HepG2 (cell line): ENCODE data around the gene KCNB1. TPM values are rescaled to one million over a fixed set of nuclear protein-coding genes. Genes with fewer than 3 reads are reported as not detected.

Experiments
- ATAC-seq: fragments of 200-7000 bp; cut with Tn5 transposase; 3 replicates; pipeline ENCODE4 v1.9.1; 2020; ENCODE audit warnings: mild to moderate bottlenecking, moderate library complexity
- BruUV-seq: library from RNA; stranded (reverse); fragments of 400-500 nt; replicated peaks from 2 replicates; lab custom pipeline; 2021; lab: Mats Ljungman, UMichigan
- CTCF ChIA-PET: fragments of 300-600 bp; formaldehyde crosslinking; extraction: SDS; loops from one replicate; lab custom pipeline; 2021; ENCODE audit warnings: low total read pairs, inconsistent platforms, low intra/inter-chr PET ratio; lab: Yijun Ruan, JAX
- POLR2A ChIA-PET: fragments of 350-600 bp; sonication (Branson Sonifier 250); formaldehyde crosslinking; loops from one replicate; lab custom pipeline; 2020; ENCODE audit warnings: antibody characterized with exemption, inconsistent platforms; lab: Yijun Ruan, JAX
- DNase-seq: peaks from one replicate; pipeline ENCODE4 v3.0.0-alpha.2; 2015; ENCODE audit warnings: low spot score
- FAIRE-seq: peaks from 3 replicates; lab custom pipeline; 2011; peaks lifted over from hg19 to GRCh38; lab: Jason Lieb, UNC
- H2AFZ ChIP-seq: one replicate; pipeline ENCODE4 v1.6.1; 2011; ENCODE audit warnings: low read length, inconsistent platforms
- H3K27ac ChIP-seq: fragments of 300-600 bp; 3 replicates; pipeline ENCODE4 v1.8.0; 2011; ENCODE audit warnings: mixed run types, mild to moderate bottlenecking, mixed read lengths, low read length, inconsistent platforms; ENCODE audit not compliant: insufficient read depth; ENCODE audit errors: extremely low read length
- H3K27me3 ChIP-seq, 2 experiments: fragments of 200-600 bp in 1 of 2; 2 replicates in 1 of 2; 3 replicates in 1 of 2; pipeline versions ENCODE4 v1.6.0 to v1.8.0; 2011; ENCODE audit warnings: low read length in 2 of 2, mild to moderate bottlenecking in 2 of 2, moderate library complexity in 2 of 2, inconsistent platforms in 1 of 2; ENCODE audit not compliant: insufficient read depth in 2 of 2, control insufficient read depth in 1 of 2
- H3K36me3 ChIP-seq, 2 experiments: fragments of 200-600 bp in 1 of 2; replicated peaks in 1 of 2; 2 replicates in 1 of 2; 3 replicates in 1 of 2; pipeline versions ENCODE4 v1.5.1 to v1.8.0; 2011; ENCODE audit warnings: low read length in 2 of 2, inconsistent platforms in 1 of 2; ENCODE audit not compliant: insufficient read depth in 2 of 2, control insufficient read depth in 1 of 2
- H3K4me1 ChIP-seq: 2 replicates; pipeline ENCODE4 v1.5.1; 2012; ENCODE audit warnings: low read length, inconsistent platforms; ENCODE audit not compliant: insufficient read depth
- H3K4me2 ChIP-seq: 2 replicates; pipeline ENCODE4 v1.6.0; 2011; ENCODE audit warnings: low read depth, low read length, inconsistent platforms
- H3K4me3 ChIP-seq, 3 experiments: fragments of 200-600 bp in 1 of 3; sonication (generic), shearing (Covaris generic) in 1 of 3; replicated peaks in 1 of 3; 2 replicates each; pipeline ENCODE4 v1.5.1; 2011 to 2016; ENCODE audit warnings: low read length in 3 of 3, inconsistent platforms in 2 of 3, low read depth in 2 of 3, mild to moderate bottlenecking in 2 of 3, control low read depth in 1 of 3, mixed read lengths in 1 of 3; ENCODE audit not compliant: insufficient read depth in 1 of 3
- H3K79me2 ChIP-seq: one replicate; pipeline ENCODE4 v1.6.1; 2011; ENCODE audit warnings: low read length, inconsistent platforms; ENCODE audit not compliant: insufficient read depth
- H3K9ac ChIP-seq: 2 replicates; pipeline ENCODE4 v1.6.0; 2011; ENCODE audit warnings: mild to moderate bottlenecking, low read depth, low read length, inconsistent platforms; ENCODE audit not compliant: insufficient read depth
- H3K9me3 ChIP-seq: 2 replicates; pipeline ENCODE4 v1.5.1; 2012; ENCODE audit warnings: mild to moderate bottlenecking, low read length
- H4K20me1 ChIP-seq: 2 replicates; pipeline ENCODE4 v1.6.0; 2011; ENCODE audit warnings: inconsistent platforms, mild to moderate bottlenecking, low read length, moderate library complexity; ENCODE audit not compliant: insufficient read depth
- AHR ChIP-seq: IDR thresholded peaks from 2 replicates; pipeline ENCODE4 v1.6.1; 2018; ENCODE audit warnings: missing genetic modification reagents, missing compliant biosample characterization
- CEBPG ChIP-seq: IDR thresholded peaks from 2 replicates; pipeline ENCODE4 v1.6.1; 2016
- EHMT2 ChIP-seq: fragments of 200-600 bp; sonication (generic); IDR thresholded peaks from 2 replicates; pipeline ENCODE4 v1.7.0; 2017; ENCODE audit warnings: antibody characterized with exemption, low read depth, low read length, borderline replicate concordance
- JDP2 ChIP-seq: sonication (generic); formaldehyde crosslinking; IDR thresholded peaks from 2 replicates; pipeline ENCODE4 v1.8.1; 2022; ENCODE audit warnings: missing genetic modification reagents, borderline replicate concordance
- MAFK ChIP-seq, 2 experiments: IDR thresholded peaks in 1 of 2; conservative IDR thresholded peaks in 1 of 2; 2 replicates each; pipeline ENCODE4 v1.6.1; 2011; ENCODE audit warnings: improper control_type of control experiment in 2 of 2, low read length in 2 of 2
- MYNN ChIP-seq: sonication (generic); formaldehyde crosslinking; IDR thresholded peaks from 2 replicates; pipeline ENCODE4 v1.4.0; 2020; ENCODE audit warnings: mild to moderate bottlenecking, low read depth, missing genetic modification reagents
- ZNF768 ChIP-seq: sonication (generic); formaldehyde crosslinking; IDR thresholded peaks from 2 replicates; pipeline ENCODE4 v1.4.0; 2020; ENCODE audit warnings: missing genetic modification reagents
- WGBS: methylation state at CpG from one replicate; pipeline ENCODE4 v1.1.6; 2017; ENCODE audit warnings: low lambda C conversion rate; 5-methylcytosine and 5-hydroxymethylcytosine counted together
- in situ Hi-C: cut with HindIII; loops from 2 replicates; pipeline ENCODE4 v1.10.0; 2017; ENCODE audit warnings: low pct_unique_long_range_greater_than_20kb; ENCODE audit not compliant: extremely low pct_ligation_motif_present
- intact Hi-C: fragments of 100-400 bp; cut with micrococcal nuclease; formaldehyde crosslinking; loops from one replicate; pipeline ENCODE4 v1.10.0; 2022; ENCODE audit not compliant: unreplicated experiment
- polyA plus RNA-seq, 8 experiments: library from polyadenylated mRNA; depleted of rRNA in 3 of 8; stranded (reverse) in 7 of 8; unstranded in 1 of 8; fragments of >200 nt; fragmentation: Illumina TruSeq in 4 of 8; extraction: Trizol in 4 of 8; gene quantifications; 2 replicates each; pipeline versions ENCODE4 v1.2.1 to v1.2.3, GENCODE V29; 2011 to 2016; ENCODE audit warnings: low read depth in 4 of 8, missing spikeins in 1 of 8, mixed read lengths in 1 of 8; ENCODE audit not compliant: insufficient read depth in 1 of 8
- total RNA-seq, 5 experiments: library from RNA; depleted of rRNA; stranded (reverse); fragments of >200 nt; fragmentation: Illumina TruSeq; extraction: Trizol; gene quantifications; 2 replicates each; pipeline ENCODE4 v1.2.3, GENCODE V29; 2016; ENCODE audit warnings: low read depth in 1 of 5
- TF ChIP-seq, protein P1 (sequence below): sonication (generic); formaldehyde crosslinking; IDR thresholded peaks from 2 replicates; pipeline ENCODE4 v1.4.0; 2020; ENCODE audit warnings: missing genetic modification reagents, borderline replicate concordance
- TF ChIP-seq, protein P2 (sequence below): sonication (generic); formaldehyde crosslinking; IDR thresholded peaks from 2 replicates; pipeline ENCODE4 v1.8.1; 2023; ENCODE audit warnings: missing genetic modification reagents, mild to moderate bottlenecking, borderline replicate concordance
- TF ChIP-seq, protein P3 (sequence below): sonication (generic); formaldehyde crosslinking; IDR thresholded peaks from 2 replicates; pipeline ENCODE4 v1.4.0; 2020; ENCODE audit warnings: missing genetic modification reagents, borderline replicate concordance

KCNB1 gene
- total and polyA plus RNA-seq, 2 of the 13 experiments (the other 11 are each of a cell fraction or from before 2014, with no cell fraction given) = 0.02 TPM; not detected in 1

DNA sequence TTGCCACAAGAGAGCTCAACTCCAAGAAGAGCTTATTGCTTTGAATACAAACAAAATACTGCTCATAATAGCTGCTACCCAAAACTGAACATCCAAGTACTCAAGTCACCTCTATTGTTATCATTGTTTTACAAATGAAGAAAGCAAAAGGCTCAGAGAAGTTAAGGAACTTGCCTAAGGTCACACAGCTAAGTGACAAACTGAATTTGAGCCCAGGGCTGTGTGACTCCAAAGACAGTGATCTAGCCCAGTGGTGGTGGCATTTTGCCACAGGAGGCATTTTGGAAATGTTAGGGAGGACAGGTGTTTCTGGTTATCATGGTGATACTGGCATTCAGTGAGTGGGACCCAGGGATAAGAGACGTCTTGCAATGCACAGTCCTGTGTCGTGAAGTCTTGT is 79.5 kb downstream of the KCNB1 start:
- BruUV-seq = no TSS peak
- H3K36me3 ChIP-seq = no peaks in the 10 kb centered on the region
- peaks cover 5 to 14% of the 10 kb centered on the region in 2 experiments; a peak in 3 of 5 replicates for H3K27me3 ChIP-seq
- ChIA-PET CTCF (no interaction called here), POLR2A (no interaction called here)
- no peak overlapping the region; the same call in 1 of the 2 replicates for H3K9ac ChIP-seq
- DNase-seq (no peak), FAIRE-seq (no peak)
- intact Hi-C loops = no loop called here
- H3K9me3 ChIP-seq = no peaks in the 10 kb centered on the region
- TF ChIP-seq, protein P1, sequence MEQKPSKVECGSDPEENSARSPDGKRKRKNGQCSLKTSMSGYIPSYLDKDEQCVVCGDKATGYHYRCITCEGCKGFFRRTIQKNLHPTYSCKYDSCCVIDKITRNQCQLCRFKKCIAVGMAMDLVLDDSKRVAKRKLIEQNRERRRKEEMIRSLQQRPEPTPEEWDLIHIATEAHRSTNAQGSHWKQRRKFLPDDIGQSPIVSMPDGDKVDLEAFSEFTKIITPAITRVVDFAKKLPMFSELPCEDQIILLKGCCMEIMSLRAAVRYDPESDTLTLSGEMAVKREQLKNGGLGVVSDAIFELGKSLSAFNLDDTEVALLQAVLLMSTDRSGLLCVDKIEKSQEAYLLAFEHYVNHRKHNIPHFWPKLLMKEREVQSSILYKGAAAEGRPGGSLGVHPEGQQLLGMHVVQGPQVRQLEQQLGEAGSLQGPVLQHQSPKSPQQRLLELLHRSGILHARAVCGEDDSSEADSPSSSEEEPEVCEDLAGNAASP = no peak
- TF ChIP-seq EHMT2 (no peak), MYNN (CRISPR knock-in tag) (no peak), ZNF768 (CRISPR knock-in tag) (peak; percentile 73; the same call in 1 of the 2 replicates), AHR (no peak), MAFK (conservative IDR thresholded peaks at IDR 0.05 in 1 of 2, IDR thresholded peaks at IDR 0.05 in 1 of 2; ENCODE audit: low read length in 2 of 2) (0 out of 4 replicates have a peak, but pooled peaks of 1 of the 2 experiments have one; percentile 0), JDP2 (no peak), CEBPG (CRISPR knock-in tag) (no peak)
- TF ChIP-seq, protein P2, sequence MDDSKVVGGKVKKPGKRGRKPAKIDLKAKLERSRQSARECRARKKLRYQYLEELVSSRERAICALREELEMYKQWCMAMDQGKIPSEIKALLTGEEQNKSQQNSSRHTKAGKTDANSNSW (CRISPR knock-in tag) = no peak
- TF ChIP-seq, protein P3, sequence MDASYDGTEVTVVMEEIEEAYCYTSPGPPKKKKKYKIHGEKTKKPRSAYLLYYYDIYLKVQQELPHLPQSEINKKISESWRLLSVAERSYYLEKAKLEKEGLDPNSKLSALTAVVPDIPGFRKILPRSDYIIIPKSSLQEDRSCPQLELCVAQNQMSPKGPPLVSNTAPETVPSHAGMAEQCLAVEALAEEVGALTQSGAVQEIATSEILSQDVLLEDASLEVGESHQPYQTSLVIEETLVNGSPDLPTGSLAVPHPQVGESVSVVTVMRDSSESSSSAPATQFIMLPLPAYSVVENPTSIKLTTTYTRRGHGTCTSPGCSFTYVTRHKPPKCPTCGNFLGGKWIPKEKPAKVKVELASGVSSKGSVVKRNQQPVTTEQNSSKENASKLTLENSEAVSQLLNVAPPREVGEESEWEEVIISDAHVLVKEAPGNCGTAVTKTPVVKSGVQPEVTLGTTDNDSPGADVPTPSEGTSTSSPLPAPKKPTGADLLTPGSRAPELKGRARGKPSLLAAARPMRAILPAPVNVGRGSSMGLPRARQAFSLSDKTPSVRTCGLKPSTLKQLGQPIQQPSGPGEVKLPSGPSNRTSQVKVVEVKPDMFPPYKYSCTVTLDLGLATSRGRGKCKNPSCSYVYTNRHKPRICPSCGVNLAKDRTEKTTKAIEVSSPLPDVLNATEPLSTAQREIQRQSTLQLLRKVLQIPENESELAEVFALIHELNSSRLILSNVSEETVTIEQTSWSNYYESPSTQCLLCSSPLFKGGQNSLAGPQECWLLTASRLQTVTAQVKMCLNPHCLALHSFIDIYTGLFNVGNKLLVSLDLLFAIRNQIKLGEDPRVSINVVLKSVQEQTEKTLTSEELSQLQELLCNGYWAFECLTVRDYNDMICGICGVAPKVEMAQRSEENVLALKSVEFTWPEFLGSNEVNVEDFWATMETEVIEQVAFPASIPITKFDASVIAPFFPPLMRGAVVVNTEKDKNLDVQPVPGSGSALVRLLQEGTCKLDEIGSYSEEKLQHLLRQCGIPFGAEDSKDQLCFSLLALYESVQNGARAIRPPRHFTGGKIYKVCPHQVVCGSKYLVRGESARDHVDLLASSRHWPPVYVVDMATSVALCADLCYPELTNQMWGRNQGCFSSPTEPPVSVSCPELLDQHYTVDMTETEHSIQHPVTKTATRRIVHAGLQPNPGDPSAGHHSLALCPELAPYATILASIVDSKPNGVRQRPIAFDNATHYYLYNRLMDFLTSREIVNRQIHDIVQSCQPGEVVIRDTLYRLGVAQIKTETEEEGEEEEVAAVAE (CRISPR knock-in tag) = no peak
- TF ChIP-seq, all 625 proteins: peak for 2
- no peak overlapping the region for H2AFZ ChIP-seq
- no peaks in the 10 kb centered on the region for H3K4me1 ChIP-seq
- H3K4me2 ChIP-seq = no peak overlapping the region
- WGBS = 35% methylated on average over 2 of the region's 2 CpGs
- in situ Hi-C loops = no loop called here
- H3K4me3 ChIP-seq = no peak overlapping the region
- no peaks in the 10 kb centered on the region for H4K20me1 ChIP-seq
- no peak overlapping the region for H3K27ac ChIP-seq
- ATAC-seq = no peak
- no peaks in the 10 kb centered on the region for H3K79me2 ChIP-seq
